ENCODE measurements around the gene KIAA0319L. TPM values are rescaled to one million over a fixed set of nuclear protein-coding genes. Genes with fewer than 3 reads are reported as not detected.

The KIAA0319L gene
- total and polyA plus RNA-seq, 2 experiments from 2014 or later, result 56.7 to 77.3 TPM

GRCh38 chr1:35536556-35537162 lies 20.5 kb downstream of the KIAA0319L start:
- no peak for DNase-seq (ENCODE audit: low read depth in 1 of 2, low spot score in 1 of 2)
- Histone ChIP-seq H3K4me3 (no peak overlapping the region), H3K9me3 (ENCODE audit: low read depth) (no peaks in the 10 kb centered on the region), H3K4me1 (ENCODE audit: low read depth) (no peaks in the 10 kb centered on the region), H3K27me3 (no peaks in the 10 kb centered on the region), H3K36me3 (no peaks in the 10 kb centered on the region), H3K27ac (no peak overlapping the region)
- TF ChIP-seq, protein P1, sequence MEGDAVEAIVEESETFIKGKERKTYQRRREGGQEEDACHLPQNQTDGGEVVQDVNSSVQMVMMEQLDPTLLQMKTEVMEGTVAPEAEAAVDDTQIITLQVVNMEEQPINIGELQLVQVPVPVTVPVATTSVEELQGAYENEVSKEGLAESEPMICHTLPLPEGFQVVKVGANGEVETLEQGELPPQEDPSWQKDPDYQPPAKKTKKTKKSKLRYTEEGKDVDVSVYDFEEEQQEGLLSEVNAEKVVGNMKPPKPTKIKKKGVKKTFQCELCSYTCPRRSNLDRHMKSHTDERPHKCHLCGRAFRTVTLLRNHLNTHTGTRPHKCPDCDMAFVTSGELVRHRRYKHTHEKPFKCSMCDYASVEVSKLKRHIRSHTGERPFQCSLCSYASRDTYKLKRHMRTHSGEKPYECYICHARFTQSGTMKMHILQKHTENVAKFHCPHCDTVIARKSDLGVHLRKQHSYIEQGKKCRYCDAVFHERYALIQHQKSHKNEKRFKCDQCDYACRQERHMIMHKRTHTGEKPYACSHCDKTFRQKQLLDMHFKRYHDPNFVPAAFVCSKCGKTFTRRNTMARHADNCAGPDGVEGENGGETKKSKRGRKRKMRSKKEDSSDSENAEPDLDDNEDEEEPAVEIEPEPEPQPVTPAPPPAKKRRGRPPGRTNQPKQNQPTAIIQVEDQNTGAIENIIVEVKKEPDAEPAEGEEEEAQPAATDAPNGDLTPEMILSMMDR (IDR thresholded peaks at IDR 0.05; ENCODE audit: low read depth, low read length), result no peak

DNA sequence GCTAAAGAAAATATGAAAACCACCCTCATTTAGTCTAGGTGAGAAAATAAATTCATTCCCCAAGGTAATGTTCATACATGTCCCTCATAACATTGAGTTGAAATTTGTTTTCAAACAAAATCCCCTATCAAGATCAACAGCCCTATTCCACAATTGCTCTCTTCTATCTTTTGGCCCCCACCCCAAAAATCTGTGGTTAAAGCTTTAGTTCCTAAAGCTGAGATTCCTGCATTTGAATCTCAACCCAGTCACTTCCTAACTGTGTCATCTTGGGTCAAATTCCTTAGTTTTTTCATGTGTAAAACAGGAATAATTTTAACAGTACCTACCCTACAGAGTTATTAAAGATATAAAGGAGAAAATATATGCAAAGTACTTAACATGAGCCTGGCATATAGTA lies 22.0 kb downstream of the KIAA0319L start:
- no peak for DNase-seq (ENCODE audit: low read depth in 1 of 2, low spot score in 1 of 2)

DNA sequence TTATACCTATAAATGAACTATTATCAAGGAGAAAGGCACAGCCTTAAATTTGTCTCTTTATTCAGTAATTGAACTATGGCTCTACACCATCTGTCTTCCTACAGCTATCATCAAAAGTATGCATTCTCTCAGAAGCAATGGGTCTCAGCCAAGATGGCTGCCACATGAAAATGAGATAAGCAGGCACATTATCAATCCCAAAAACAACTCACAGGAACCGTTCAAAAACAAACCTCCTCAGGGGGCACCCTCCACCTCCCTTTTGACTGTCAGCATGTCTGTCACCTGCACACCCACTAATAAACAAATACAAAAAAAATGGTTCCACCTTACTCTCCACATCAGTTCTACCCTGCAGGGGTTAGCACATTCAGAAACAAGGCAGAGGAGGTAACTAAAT lies 23.6 kb downstream of the KIAA0319L start:
- Histone ChIP-seq H3K4me1 (ENCODE audit: low read depth) (no peaks in the 10 kb centered on the region), H3K27me3 (no peaks in the 10 kb centered on the region), H3K27ac (no peak overlapping the region), H3K4me3 (no peak overlapping the region), H3K36me3 (no peaks in the 10 kb centered on the region), H3K9me3 (ENCODE audit: low read depth) (no peaks in the 10 kb centered on the region)
- TF ChIP-seq, protein P1 (IDR thresholded peaks at IDR 0.05; ENCODE audit: low read depth, low read length), result no peak
- DNase-seq (ENCODE audit: low read depth in 1 of 2, low spot score in 1 of 2), result no peak

More for the DNA sequence above, 22.0 kb downstream of the KIAA0319L start:
- Histone ChIP-seq H3K9me3 (ENCODE audit: low read depth) (no peaks in the 10 kb centered on the region), H3K4me3 (no peak overlapping the region), H3K4me1 (ENCODE audit: low read depth) (no peaks in the 10 kb centered on the region), H3K27me3 (no peaks in the 10 kb centered on the region), H3K36me3 (no peaks in the 10 kb centered on the region), H3K27ac (no peak overlapping the region)
- TF ChIP-seq, protein P1 (IDR thresholded peaks at IDR 0.05; ENCODE audit: low read depth, low read length), result no peak

DNA sequence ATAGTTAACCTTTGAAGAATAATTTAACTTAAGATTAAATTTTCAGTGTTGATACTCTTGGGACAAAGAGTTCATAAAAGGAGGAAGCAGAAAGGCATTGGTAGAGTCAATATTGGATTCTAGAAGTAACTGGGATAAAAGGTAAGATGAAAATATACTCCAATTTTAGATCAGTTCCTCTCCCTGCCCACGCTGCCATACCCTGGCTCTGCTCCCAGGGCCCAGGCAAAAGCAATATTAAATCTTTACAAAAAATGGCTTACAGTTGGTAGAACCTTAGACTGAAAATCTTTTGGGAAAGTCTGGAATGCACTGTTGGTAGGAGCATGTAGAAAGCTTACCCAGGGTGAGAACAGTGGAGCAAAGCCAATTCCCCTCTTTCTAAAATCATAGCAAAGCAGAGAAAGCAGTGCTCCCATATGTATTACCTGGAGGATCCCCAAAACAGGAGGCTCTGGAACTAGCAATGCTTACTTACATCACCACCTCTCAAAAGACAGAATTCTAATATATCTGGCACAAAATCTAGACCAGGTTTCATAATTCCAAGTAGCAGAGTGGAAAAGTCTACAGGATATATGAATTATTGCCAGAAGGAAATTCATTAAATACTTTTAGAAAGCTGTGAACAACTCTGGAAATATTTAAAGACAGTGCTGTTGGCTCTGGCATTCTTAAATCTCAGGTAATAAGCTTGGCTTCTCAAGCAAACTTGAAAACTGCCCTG lies 24.5 kb downstream of the KIAA0319L start:
- DNase-seq (ENCODE audit: low read depth in 1 of 2, low spot score in 1 of 2), result peak in 1 of 2 donors; percentile 30
- TF ChIP-seq, protein P1 (IDR thresholded peaks at IDR 0.05; ENCODE audit: low read depth, low read length), result no peak
- no peak overlapping the region for H3K4me3 ChIP-seq
- H3K27ac ChIP-seq, result no peak overlapping the region
- H3K9me3 ChIP-seq (ENCODE audit: low read depth), result no peaks in the 10 kb centered on the region
- H3K36me3 ChIP-seq, result no peaks in the 10 kb centered on the region
- H3K27me3 ChIP-seq, result no peaks in the 10 kb centered on the region
- H3K4me1 ChIP-seq (ENCODE audit: low read depth), result no peaks in the 10 kb centered on the region

DNA sequence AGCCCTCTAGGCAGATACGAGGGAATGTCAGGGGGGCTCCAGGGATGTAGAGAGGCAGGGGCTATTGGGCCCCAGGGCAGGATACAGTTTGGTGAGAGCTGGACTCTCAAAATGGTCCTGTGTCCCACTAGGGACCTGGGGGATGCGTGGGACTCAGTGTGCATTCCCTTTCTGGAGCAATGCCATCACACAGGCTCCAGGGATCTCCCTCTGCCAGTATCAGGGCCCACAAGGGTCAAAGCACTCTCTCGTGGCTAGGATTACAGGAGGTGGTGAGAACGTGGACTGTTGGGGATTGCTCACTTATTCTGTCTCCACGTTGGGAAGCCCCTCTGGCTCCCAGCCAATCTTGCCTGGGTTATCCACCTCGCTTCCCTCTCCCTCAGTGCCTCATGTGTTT lies 25.8 kb downstream of the KIAA0319L start:
- Histone ChIP-seq H3K36me3 (no peaks in the 10 kb centered on the region), H3K4me1 (ENCODE audit: low read depth) (no peaks in the 10 kb centered on the region), H3K4me3 (no peak overlapping the region), H3K27me3 (no peaks in the 10 kb centered on the region), H3K27ac (no peak overlapping the region), H3K9me3 (ENCODE audit: low read depth) (no peaks in the 10 kb centered on the region)
- TF ChIP-seq, protein P1 (IDR thresholded peaks at IDR 0.05; ENCODE audit: low read depth, low read length), result no peak
- no peak for DNase-seq (ENCODE audit: low read depth in 1 of 2, low spot score in 1 of 2)
